ENCODE data around the gene PLA2G12A. TPM values are rescaled to one million over a fixed set of nuclear protein-coding genes. Genes with fewer than 3 reads are reported as not detected.

PLA2G12A gene
- total RNA-seq, 1 experiment from 2014 or later, result 36.3 TPM

- intact Hi-C loops (cut with micrococcal nuclease; ENCODE audit: unreplicated experiment), result no loop called here
- H3K9me2 ChIP-seq (ENCODE audit: insufficient read depth), result no peaks in the 10 kb centered on the region
- POLR2A ChIA-PET (ENCODE audit: unreplicated experiment), result no interaction called here
- peaks cover 9% of the 10 kb centered on the region; the same call in 1 of the 2 replicates for H3K4me1 ChIP-seq (replicated peaks; ENCODE audit: insufficient read depth)
- no peak for TF ChIP-seq CTCF (conservative IDR thresholded peaks at IDR 0.05)
- no peak for TF ChIP-seq EZH2 (IDR thresholded peaks at IDR 0.05; ENCODE audit: low read depth)
- no TSS peak for BruUV-seq (replicated peaks)
- H3K36me3 ChIP-seq (ENCODE audit: low read depth), result no peaks in the 10 kb centered on the region
- no peak for DNase-seq
- no peaks in the 10 kb centered on the region for H3K27me3 ChIP-seq (ENCODE audit: insufficient read depth, low read depth)
- H3K4me3 ChIP-seq, result no peak overlapping the region
- H3K79me2 ChIP-seq (ENCODE audit: low read depth), result no peaks in the 10 kb centered on the region
- peaks cover 8% of the 10 kb centered on the region for H3F3A ChIP-seq (ENCODE audit: insufficient read depth, low read depth)
- H3K27ac ChIP-seq, result no peak overlapping the region
- CTCF ChIA-PET, result no interaction called here
- no peaks in the 10 kb centered on the region for H3K9me3 ChIP-seq (ENCODE audit: insufficient read depth, low read depth)
- no peak overlapping the region for H3K4me2 ChIP-seq
- no peaks in the 10 kb centered on the region for H4K20me1 ChIP-seq (ENCODE audit: insufficient read depth)
- no peak overlapping the region for H2AFZ ChIP-seq
Measured at GRCh38 chr4:109698656-109699055, 31.2 kb downstream of the PLA2G12A start.

- H3K9me3 ChIP-seq (ENCODE audit: insufficient read depth, low read depth), result no peaks in the 10 kb centered on the region
- H3K4me1 ChIP-seq (replicated peaks; ENCODE audit: insufficient read depth), result no peaks in the 10 kb centered on the region
- ChIA-PET POLR2A (ENCODE audit: unreplicated experiment) (no interaction called here), CTCF (no interaction called here)
- H3K36me3 ChIP-seq (ENCODE audit: low read depth), result no peaks in the 10 kb centered on the region
- no TSS peak for BruUV-seq (replicated peaks)
- no peaks in the 10 kb centered on the region for H3F3A ChIP-seq (ENCODE audit: insufficient read depth, low read depth)
- no peak overlapping the region for H3K4me3 ChIP-seq
- no peaks in the 10 kb centered on the region for H4K20me1 ChIP-seq (ENCODE audit: insufficient read depth)
- H2AFZ ChIP-seq, result no peak overlapping the region
- TF ChIP-seq EZH2 (IDR thresholded peaks at IDR 0.05; ENCODE audit: low read depth) (no peak), CTCF (conservative IDR thresholded peaks at IDR 0.05) (no peak)
- H3K27ac ChIP-seq, result no peak overlapping the region
- H3K9me2 ChIP-seq (ENCODE audit: insufficient read depth), result no peaks in the 10 kb centered on the region
- H3K4me2 ChIP-seq, result no peak overlapping the region
- H3K79me2 ChIP-seq (ENCODE audit: low read depth), result no peaks in the 10 kb centered on the region
- intact Hi-C loops (cut with micrococcal nuclease; ENCODE audit: unreplicated experiment), result no loop called here
- DNase-seq, result no peak
- H3K27me3 ChIP-seq (ENCODE audit: insufficient read depth, low read depth), result no peaks in the 10 kb centered on the region
Measured at GRCh38 chr4:109691411-109691920, 38.4 kb downstream of the PLA2G12A start.

GRCh38 chr4:109690690-109691410 is 39.0 kb downstream of the PLA2G12A start:
- DNase-seq, result no peak
- Histone ChIP-seq H3K27ac (no peak overlapping the region), H3K36me3 (ENCODE audit: low read depth) (no peaks in the 10 kb centered on the region), H3K9me3 (ENCODE audit: insufficient read depth, low read depth) (no peaks in the 10 kb centered on the region), H2AFZ (no peak overlapping the region), H3K4me3 (no peak overlapping the region), H3K27me3 (ENCODE audit: insufficient read depth, low read depth) (no peaks in the 10 kb centered on the region), H4K20me1 (ENCODE audit: insufficient read depth) (no peaks in the 10 kb centered on the region), H3K79me2 (ENCODE audit: low read depth) (no peaks in the 10 kb centered on the region), H3F3A (ENCODE audit: insufficient read depth, low read depth) (no peaks in the 10 kb centered on the region), H3K4me2 (no peak overlapping the region), H3K4me1 (replicated peaks; ENCODE audit: insufficient read depth) (no peaks in the 10 kb centered on the region), H3K9me2 (ENCODE audit: insufficient read depth) (no peaks in the 10 kb centered on the region)
- TF ChIP-seq EZH2 (IDR thresholded peaks at IDR 0.05; ENCODE audit: low read depth), result no peak
- TF ChIP-seq CTCF (conservative IDR thresholded peaks at IDR 0.05), result no peak
- POLR2A ChIA-PET (ENCODE audit: unreplicated experiment), result no interaction called here
- BruUV-seq (replicated peaks), result no TSS peak
- intact Hi-C loops (cut with micrococcal nuclease; ENCODE audit: unreplicated experiment), result no loop called here
- CTCF ChIA-PET, result no interaction called here
